HCT116 (cell line): ENCODE measurements around the gene ATG4A. TPM values are rescaled to one million over a fixed set of nuclear protein-coding genes. Genes with fewer than 3 reads are reported as not detected.

ENCODE experiments used
- ATAC-seq: fragments of 200-7000 bp; cut with Tn5 transposase; 2 replicates; pipeline ENCODE4 v1.9.1; 2020; ENCODE audit warnings: mild to moderate bottlenecking, moderate library complexity
- BruUV-seq: library from RNA; stranded (reverse); fragments of 400-500 nt; replicated peaks from 2 replicates; lab custom pipeline; 2021; lab: Mats Ljungman, UMichigan
- CTCF ChIA-PET: fragments of 300-600 bp; sonication (Branson Sonifier 250); formaldehyde crosslinking; loops from one replicate; lab custom pipeline; 2021; ENCODE audit warnings: antibody characterized with exemption; lab: Charles Lee
- POLR2A ChIA-PET: fragments of 300-600, 350-600 bp; sonication (Branson Sonifier 250); formaldehyde crosslinking; loops from one replicate; lab custom pipeline; 2021; ENCODE audit warnings: antibody characterized with exemption; lab: Charles Lee
- RAD21 ChIA-PET, 2 experiments: fragments of 300-600 bp; sonication (Branson Sonifier 250); formaldehyde crosslinking; loops; one replicate each; lab custom pipeline; 2023; ENCODE audit warnings: low total read pairs in 2 of 2; ENCODE audit not compliant: uncharacterized antibody in 2 of 2, unreplicated experiment in 2 of 2, low non-redundant PET in 1 of 2; lab: Charles Lee
- DNase-seq: peaks from one replicate; pipeline ENCODE4 v3.0.0-alpha.2; 2010; ENCODE audit warnings: low read depth, low spot score
- H2AFZ ChIP-seq: fragments of 200-600 bp; shearing (Covaris generic), sonication (generic); 2 replicates; pipeline ENCODE4 v1.6.1; 2017; ENCODE audit warnings: low read depth, mixed run types, mixed read lengths, antibody characterized with exemption, low read length; ENCODE audit not compliant: poor library complexity, severe bottlenecking
- H3K27ac ChIP-seq: 2 replicates; pipeline ENCODE4 v1.5.1; 2012; ENCODE audit warnings: low read depth, low read length
- H3K27me3 ChIP-seq: fragments of 200-600 bp; sonication (generic); 2 replicates; pipeline ENCODE4 v1.6.1; 2016; ENCODE audit warnings: mixed run types, low read length, mixed read lengths; ENCODE audit not compliant: insufficient read depth
- H3K36me3 ChIP-seq, 2 experiments: fragments of 200-500 bp in 1 of 2; fragments of 200-600 bp in 1 of 2; sonication (Bioruptor generic) in 1 of 2; sonication (generic) in 1 of 2; 2 replicates each; pipeline versions ENCODE4 v1.5.1 to v1.6.1; 2014 to 2016; ENCODE audit warnings: low read length in 2 of 2, inconsistent platforms in 1 of 2, mixed read lengths in 1 of 2, mixed run types in 1 of 2; ENCODE audit not compliant: insufficient read depth in 2 of 2, control insufficient read depth in 1 of 2
- H3K4me1 ChIP-seq, 2 experiments: fragments of 200-600 bp in 1 of 2; sonication (generic) in 1 of 2; 2 replicates each; pipeline versions ENCODE4 v1.5.1 to v1.6.1; 2012 to 2017; ENCODE audit warnings: low read length in 2 of 2, inconsistent platforms in 1 of 2, mild to moderate bottlenecking in 1 of 2, mixed read lengths in 1 of 2, mixed run types in 1 of 2, moderate library complexity in 1 of 2; ENCODE audit not compliant: insufficient read depth in 2 of 2, control insufficient read depth in 1 of 2
- H3K4me2 ChIP-seq: fragments of 200-600 bp; sonication (generic); 2 replicates; pipeline ENCODE4 v1.6.1; 2017; ENCODE audit warnings: mixed run types, low read length, mixed read lengths
- H3K4me3 ChIP-seq, 2 experiments: fragments of 200-600 bp in 1 of 2; sonication (generic) in 1 of 2; replicated peaks in 1 of 2; 2 replicates each; pipeline ENCODE4 v1.5.1; 2011 to 2016; ENCODE audit warnings: low read length in 2 of 2, control low read depth in 1 of 2, low read depth in 1 of 2, mild to moderate bottlenecking in 1 of 2, mixed read lengths in 1 of 2, mixed run types in 1 of 2
- H3K79me2 ChIP-seq: fragments of 200-600 bp; sonication (generic); 2 replicates; pipeline ENCODE4 v1.6.1; 2017; ENCODE audit warnings: mild to moderate bottlenecking, mixed run types, low read length, moderate library complexity, mixed read lengths; ENCODE audit not compliant: insufficient read depth
- H3K9ac ChIP-seq: fragments of 200-600 bp; sonication (generic); 2 replicates; pipeline ENCODE4 v1.6.1; 2016; ENCODE audit warnings: low read length, mixed read lengths
- H3K9me2 ChIP-seq: fragments of 200-600 bp; sonication (generic), shearing (Covaris generic); 2 replicates; pipeline ENCODE4 v1.6.1; 2017; ENCODE audit warnings: mixed run types, mild to moderate bottlenecking, moderate library complexity; ENCODE audit not compliant: insufficient read depth
- H3K9me3 ChIP-seq, 2 experiments: fragments of 200-500 bp in 1 of 2; fragments of 200-600 bp in 1 of 2; sonication (Bioruptor generic) in 1 of 2; sonication (generic) in 1 of 2; 2 replicates each; pipeline ENCODE4 v1.6.1; 2014 to 2017; ENCODE audit warnings: low read length in 2 of 2, mixed read lengths in 2 of 2, inconsistent platforms in 1 of 2, low read depth in 1 of 2, mild to moderate bottlenecking in 1 of 2, mixed run types in 1 of 2, moderate library complexity in 1 of 2; ENCODE audit not compliant: control insufficient read depth in 1 of 2, insufficient read depth in 1 of 2
- H4K20me1 ChIP-seq: fragments of 200-600 bp; sonication (generic), shearing (Covaris generic); 2 replicates; pipeline ENCODE4 v1.6.1; 2017; ENCODE audit warnings: mixed run types, mild to moderate bottlenecking, moderate library complexity; ENCODE audit not compliant: insufficient read depth
- CBX3 ChIP-seq: IDR thresholded peaks from 2 replicates; pipeline ENCODE4 v1.6.1; 2012; ENCODE audit warnings: low read depth
- CTCF ChIP-seq, 3 experiments: fragments of 200-600 bp in 1 of 3; sonication (generic) in 1 of 3; IDR thresholded peaks in 2 of 3; conservative IDR thresholded peaks in 1 of 3; 2 replicates each; pipeline ENCODE4 v1.5.1; 2012 to 2017; ENCODE audit warnings: low read depth in 2 of 3, low read length in 2 of 3, antibody characterized with exemption in 1 of 3, borderline replicate concordance in 1 of 3, control low read depth in 1 of 3, mild to moderate bottlenecking in 1 of 3, mixed read lengths in 1 of 3, mixed run types in 1 of 3, moderate library complexity in 1 of 3; ENCODE audit not compliant: insufficient read depth in 1 of 3
- ELF1 ChIP-seq: IDR thresholded peaks from 2 replicates; pipeline ENCODE4 v1.6.1; 2012; ENCODE audit warnings: low read depth, borderline replicate concordance
- EZH2 ChIP-seq: fragments of 200-600 bp; sonication (generic); IDR thresholded peaks from 2 replicates; pipeline ENCODE4 v1.6.1; 2017; ENCODE audit warnings: antibody characterized with exemption, mixed run types
- EZH2phosphoT487 ChIP-seq: fragments of 200-600 bp; IDR thresholded peaks from 2 replicates; pipeline ENCODE4 v1.6.1; 2018; ENCODE audit warnings: antibody characterized with exemption, borderline replicate concordance
- JUND ChIP-seq: IDR thresholded peaks from 2 replicates; pipeline ENCODE4 v1.6.1; 2012
- RAD21 ChIP-seq: IDR thresholded peaks from 2 replicates; pipeline ENCODE4 v1.6.1; 2012; ENCODE audit warnings: low read depth, mild to moderate bottlenecking
- SP1 ChIP-seq: IDR thresholded peaks from 2 replicates; pipeline ENCODE4 v1.6.1; 2012; ENCODE audit warnings: low read depth
- SRF ChIP-seq: IDR thresholded peaks from 2 replicates; pipeline ENCODE4 v1.6.1; 2012; ENCODE audit warnings: low read depth
- YY1 ChIP-seq: IDR thresholded peaks from 2 replicates; pipeline ENCODE4 v1.6.1; 2011; ENCODE audit warnings: low read length, low read depth, moderate library complexity, mild to moderate bottlenecking; ENCODE audit not compliant: insufficient replicate concordance; ENCODE audit errors: extremely low read depth
- ZNF274 ChIP-seq: fragments of 200-500 bp; sonication (Bioruptor generic); IDR thresholded peaks from 2 replicates; pipeline ENCODE4 v1.6.1; 2014; ENCODE audit warnings: mild to moderate bottlenecking, low read depth, low read length, inconsistent platforms
- intact Hi-C: fragments of 100-400 bp; cut with micrococcal nuclease; formaldehyde crosslinking; loops from 2 replicates; pipeline ENCODE4 v1.10.0; 2022
- total RNA-seq: library from RNA; stranded (reverse); gene quantifications from one replicate; pipeline ENCODE4 v1.2.1, GENCODE V29; 2021; ENCODE audit not compliant: unreplicated experiment
- TF ChIP-seq, protein P1 (sequence below): IDR thresholded peaks from 2 replicates; pipeline ENCODE4 v1.6.1; 2012
- TF ChIP-seq, protein P2 (sequence below): IDR thresholded peaks from 2 replicates; pipeline ENCODE4 v1.6.1; 2012; ENCODE audit warnings: low read depth

The ATG4A gene
- total RNA-seq, 1 experiment from 2014 or later: 4.1 TPM

DNA sequence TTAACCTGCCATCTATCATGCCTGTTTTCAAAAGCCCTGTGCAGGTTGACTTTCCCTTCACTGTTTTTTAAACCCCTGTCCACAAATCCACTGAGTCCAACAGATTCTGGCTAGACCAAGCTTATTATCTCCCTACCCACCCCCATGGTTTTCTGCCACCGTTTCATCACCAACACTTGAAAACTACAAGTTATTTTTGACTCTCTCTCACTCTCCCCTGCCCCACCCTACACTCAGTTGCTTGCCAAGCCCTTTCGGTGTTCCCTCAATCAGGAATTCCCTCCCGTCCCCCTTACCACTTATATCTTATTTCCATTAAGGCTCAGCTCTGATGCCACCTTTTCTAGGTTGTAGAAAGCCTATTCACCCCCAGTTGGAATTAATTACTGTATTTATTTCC is 29.7 kb downstream of the ATG4A start (continued):
- TF ChIP-seq CTCF (IDR thresholded peaks at IDR 0.05 in 2 of 3, conservative IDR thresholded peaks at IDR 0.05 in 1 of 3; ENCODE audit: borderline replicate concordance in 1 of 3, insufficient read depth in 1 of 3, low read depth in 2 of 3, low read length in 2 of 3) (no peak), SP1 (no peak), ELF1 (no peak), EZH2 (no peak)

- intact Hi-C loops: no loop called here
- BruUV-seq: no TSS peak
- CTCF ChIA-PET: interaction anchor here (1.0 kb wide), 1 partner anchor 17 kb away, joined by 3 read pairs; no protein-coding TSS in a partner anchor
- Histone ChIP-seq H3K9ac (no peak overlapping the region), H3K4me2 (no peak overlapping the region), H3K27ac (no peak overlapping the region), H3K4me1 (no peaks in the 10 kb centered on the region)
- RAD21 ChIA-PET: no interaction called here
- ATAC-seq: no peak
- TF ChIP-seq, protein P1, sequence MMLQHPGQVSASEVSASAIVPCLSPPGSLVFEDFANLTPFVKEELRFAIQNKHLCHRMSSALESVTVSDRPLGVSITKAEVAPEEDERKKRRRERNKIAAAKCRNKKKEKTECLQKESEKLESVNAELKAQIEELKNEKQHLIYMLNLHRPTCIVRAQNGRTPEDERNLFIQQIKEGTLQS: no peak
- TF ChIP-seq JUND (no peak), YY1 (no peak), CBX3 (no peak), EZH2phosphoT487 (no peak), RAD21 (no peak), EZH2 (no peak), SRF (no peak), ZNF274 (no peak), SP1 (no peak)
- TF ChIP-seq, protein P2, sequence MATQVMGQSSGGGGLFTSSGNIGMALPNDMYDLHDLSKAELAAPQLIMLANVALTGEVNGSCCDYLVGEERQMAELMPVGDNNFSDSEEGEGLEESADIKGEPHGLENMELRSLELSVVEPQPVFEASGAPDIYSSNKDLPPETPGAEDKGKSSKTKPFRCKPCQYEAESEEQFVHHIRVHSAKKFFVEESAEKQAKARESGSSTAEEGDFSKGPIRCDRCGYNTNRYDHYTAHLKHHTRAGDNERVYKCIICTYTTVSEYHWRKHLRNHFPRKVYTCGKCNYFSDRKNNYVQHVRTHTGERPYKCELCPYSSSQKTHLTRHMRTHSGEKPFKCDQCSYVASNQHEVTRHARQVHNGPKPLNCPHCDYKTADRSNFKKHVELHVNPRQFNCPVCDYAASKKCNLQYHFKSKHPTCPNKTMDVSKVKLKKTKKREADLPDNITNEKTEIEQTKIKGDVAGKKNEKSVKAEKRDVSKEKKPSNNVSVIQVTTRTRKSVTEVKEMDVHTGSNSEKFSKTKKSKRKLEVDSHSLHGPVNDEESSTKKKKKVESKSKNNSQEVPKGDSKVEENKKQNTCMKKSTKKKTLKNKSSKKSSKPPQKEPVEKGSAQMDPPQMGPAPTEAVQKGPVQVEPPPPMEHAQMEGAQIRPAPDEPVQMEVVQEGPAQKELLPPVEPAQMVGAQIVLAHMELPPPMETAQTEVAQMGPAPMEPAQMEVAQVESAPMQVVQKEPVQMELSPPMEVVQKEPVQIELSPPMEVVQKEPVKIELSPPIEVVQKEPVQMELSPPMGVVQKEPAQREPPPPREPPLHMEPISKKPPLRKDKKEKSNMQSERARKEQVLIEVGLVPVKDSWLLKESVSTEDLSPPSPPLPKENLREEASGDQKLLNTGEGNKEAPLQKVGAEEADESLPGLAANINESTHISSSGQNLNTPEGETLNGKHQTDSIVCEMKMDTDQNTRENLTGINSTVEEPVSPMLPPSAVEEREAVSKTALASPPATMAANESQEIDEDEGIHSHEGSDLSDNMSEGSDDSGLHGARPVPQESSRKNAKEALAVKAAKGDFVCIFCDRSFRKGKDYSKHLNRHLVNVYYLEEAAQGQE: no peak
- TF ChIP-seq, all 23 proteins: peak for 0
- no peaks in the 10 kb centered on the region for H3K27me3 ChIP-seq
- H3K4me3 ChIP-seq: no peak overlapping the region
- no peaks in the 10 kb centered on the region for H3K9me2 ChIP-seq
- H3K9me3 ChIP-seq: no peaks in the 10 kb centered on the region
- POLR2A ChIA-PET: no interaction called here
- no peak overlapping the region for H2AFZ ChIP-seq
- no peak for DNase-seq
- no peaks in the 10 kb centered on the region for H3K36me3 ChIP-seq
- no peaks in the 10 kb centered on the region for H4K20me1 ChIP-seq
- H3K79me2 ChIP-seq: no peaks in the 10 kb centered on the region
These were observed 31.2 kb downstream of the ATG4A start for GRCh38 chrX:108122748-108123147.
